GM21619 (cell line): ENCODE data around the gene SEZ6L2.

ENCODE experiments used
- ATAC-seq: cut with Tn5 transposase; IDR thresholded peaks from one replicate; pipeline ENCODE4 v1.9.1; 2021; ENCODE audit not compliant: unreplicated experiment

SEZ6L2 gene

DNA sequence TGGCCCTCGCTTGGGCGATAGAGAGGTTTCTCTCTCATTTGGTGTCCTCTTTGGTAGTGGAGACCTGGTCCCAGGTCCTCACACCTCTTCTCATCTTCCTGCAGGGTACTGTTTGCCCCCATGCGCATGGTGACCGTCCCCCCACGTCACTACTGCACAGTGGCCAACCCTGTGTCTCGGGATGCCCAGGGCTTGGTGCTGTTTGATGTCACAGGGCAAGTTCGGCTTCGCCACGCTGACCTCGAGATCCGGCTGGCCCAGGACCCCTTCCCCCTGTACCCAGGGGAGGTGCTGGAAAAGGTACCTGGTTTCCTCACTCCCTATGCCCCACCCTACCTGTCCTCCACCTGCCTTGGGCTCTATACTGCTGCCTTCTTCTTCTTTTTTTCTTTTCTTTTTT is 68.6 kb downstream of the SEZ6L2 start:
- no peak for ATAC-seq

DNA sequence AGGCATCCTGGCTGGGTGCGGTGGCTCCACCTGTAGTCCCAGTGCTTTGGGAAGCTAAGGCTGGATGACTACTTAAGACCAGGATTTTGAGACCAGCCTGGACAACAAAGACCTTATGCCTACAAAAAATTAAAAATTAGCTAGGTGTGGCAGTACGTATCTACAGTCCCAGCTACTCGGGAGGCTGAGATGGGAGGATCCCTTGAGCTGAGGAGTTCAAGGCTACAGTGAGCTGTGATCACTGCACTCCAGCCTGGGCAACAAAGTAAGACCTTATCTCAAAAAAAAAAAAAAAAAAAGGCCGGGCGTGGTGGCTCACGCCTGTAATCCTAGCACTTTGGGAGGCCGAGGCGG is 73.0 kb downstream of the SEZ6L2 start:
- ATAC-seq: no peak

DNA sequence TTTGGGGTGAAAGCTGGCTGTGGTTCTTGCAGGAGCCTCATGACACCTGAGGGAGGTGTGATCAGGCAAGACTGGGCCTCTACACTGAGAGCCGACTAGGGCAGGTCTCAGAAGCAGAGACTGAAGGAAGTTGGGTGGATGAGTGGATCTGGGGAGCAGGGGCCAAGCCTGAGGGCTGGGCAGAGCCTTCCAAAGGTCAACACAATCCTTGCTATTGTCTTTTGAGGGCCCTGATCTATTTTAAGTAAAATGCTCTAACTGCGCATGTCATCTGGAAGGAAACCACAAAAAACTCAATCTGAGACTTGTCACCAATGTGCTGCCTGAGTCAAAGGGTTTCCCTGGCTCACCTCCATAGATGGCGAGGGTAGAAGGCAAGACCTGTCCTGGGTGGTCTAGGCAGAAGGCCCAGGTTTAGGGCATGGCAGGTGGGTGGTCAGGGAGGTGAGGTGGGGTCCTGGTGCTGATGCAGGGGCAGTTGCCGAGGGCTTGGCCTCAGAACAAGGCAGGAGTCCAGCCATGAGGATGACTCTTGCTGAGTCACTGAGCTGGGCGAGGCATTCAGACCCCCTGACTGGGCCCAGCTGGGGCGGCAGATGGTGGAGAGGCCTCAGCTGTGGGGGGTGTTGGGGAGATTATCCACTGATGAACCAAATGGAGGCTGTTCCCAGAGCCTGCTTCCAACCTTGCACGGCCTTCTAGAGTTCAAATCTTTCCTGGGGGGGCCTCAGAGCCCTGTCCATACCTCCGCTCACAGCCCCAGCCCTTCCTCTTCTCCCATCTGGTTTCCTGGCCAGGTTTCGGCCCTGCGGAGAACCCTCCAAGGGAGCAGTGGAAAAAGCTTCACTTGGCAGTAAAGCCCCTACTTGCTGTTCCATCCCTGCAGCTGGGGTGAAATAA is 74.0 kb downstream of the SEZ6L2 start:
- no peak for ATAC-seq

- ATAC-seq: no peak
Observed at GRCh38 chr16:29824589-29825144, 74.7 kb downstream of the SEZ6L2 start.

- ATAC-seq: no peak
Observed at GRCh38 chr16:29821643-29822115, 77.7 kb downstream of the SEZ6L2 start.
